Measurements from ENCODE around the gene ABLIM3. TPM values are rescaled to one million over a fixed set of nuclear protein-coding genes. Genes with fewer than 3 reads are reported as not detected.

Gene ABLIM3
- total and polyA plus RNA-seq, 2 experiments from 2014 or later, result 0.19 to 2.2 TPM

- Histone ChIP-seq H3K4me3 (no peak overlapping the region), H3K36me3 (ENCODE audit: insufficient read depth) (no peaks in the 10 kb centered on the region), H3K79me2 (replicated peaks; ENCODE audit: insufficient read depth) (no peaks in the 10 kb centered on the region), H2AFZ (no peak overlapping the region), H3K4me1 (ENCODE audit: insufficient read depth) (no peaks in the 10 kb centered on the region), H3F3A (replicated peaks; ENCODE audit: low read depth) (no peaks in the 10 kb centered on the region), H3K4me2 (no peak overlapping the region), H3K27ac (ENCODE audit: low read depth) (no peak overlapping the region), H3K27me3 (ENCODE audit: insufficient read depth) (no peaks in the 10 kb centered on the region), H4K20me1 (replicated peaks; ENCODE audit: insufficient read depth) (no peaks in the 10 kb centered on the region; the same call in 1 of the 2 replicates), H3K9me2 (ENCODE audit: insufficient read depth) (no peaks in the 10 kb centered on the region; the same call in 1 of the 2 replicates)
- H3K4me3 Mint-ChIP-seq, result no peak overlapping the region
- H3K36me3 Mint-ChIP-seq (ENCODE audit: low read depth), result no peaks in the 10 kb centered on the region
- peaks cover 9% of the 10 kb centered on the region for H3K27me3 Mint-ChIP-seq (ENCODE audit: insufficient read depth, low read depth, poor library complexity)
- TF ChIP-seq JUNB (IDR thresholded peaks at IDR 0.05; ENCODE audit: unreplicated experiment) (no peak), EZH2phosphoT487 (IDR thresholded peaks at IDR 0.05; ENCODE audit: unreplicated experiment) (no peak)
- ATAC-seq, result no peak
- H3K27ac Mint-ChIP-seq, result no peak overlapping the region
- DNase-seq (ENCODE audit: low spot score), result no peak
- peaks cover 6% of the 10 kb centered on the region; the same call in 2 of the 3 replicates for H3K4me1 Mint-ChIP-seq
- H3K9me3 Mint-ChIP-seq, result no peaks in the 10 kb centered on the region
Measured at GRCh38 chr5:149235841-149236240, 94.5 kb downstream of the ABLIM3 start.

GRCh38 chr5:149237662-149238061 is 96.4 kb downstream of the ABLIM3 start:
- no peaks in the 10 kb centered on the region for H3F3A ChIP-seq (replicated peaks; ENCODE audit: low read depth)
- H3K9me3 Mint-ChIP-seq, result no peaks in the 10 kb centered on the region; the same call in 2 of the 3 replicates
- H3K9me2 ChIP-seq (ENCODE audit: insufficient read depth), result no peaks in the 10 kb centered on the region; the same call in 1 of the 2 replicates
- H3K4me2 ChIP-seq, result no peak overlapping the region
- no peak overlapping the region for H3K27ac ChIP-seq (ENCODE audit: low read depth)
- H3K27ac Mint-ChIP-seq, result no peak overlapping the region
- H3K4me1 ChIP-seq (ENCODE audit: insufficient read depth), result no peaks in the 10 kb centered on the region
- H3K27me3 Mint-ChIP-seq (ENCODE audit: insufficient read depth, low read depth, poor library complexity), result peaks cover 9% of the 10 kb centered on the region
- no peaks in the 10 kb centered on the region for H3K36me3 ChIP-seq (ENCODE audit: insufficient read depth)
- no peaks in the 10 kb centered on the region for H3K79me2 ChIP-seq (replicated peaks; ENCODE audit: insufficient read depth)
- H3K4me3 Mint-ChIP-seq, result no peak overlapping the region
- H2AFZ ChIP-seq, result no peak overlapping the region
- TF ChIP-seq CTCF (conservative IDR thresholded peaks at IDR 0.05; ENCODE audit: low read depth in 2 of 2) (peak; percentile 56 to 67), EZH2 (IDR thresholded peaks at IDR 0.05; ENCODE audit: low read depth, unreplicated experiment) (no peak), ZNF331 (CRISPR knock-in tag; IDR thresholded peaks at IDR 0.05; ENCODE audit: low read depth) (no peak)
- no peaks in the 10 kb centered on the region for H3K4me1 Mint-ChIP-seq
- no peaks in the 10 kb centered on the region for H4K20me1 ChIP-seq (replicated peaks; ENCODE audit: insufficient read depth)
- no peaks in the 10 kb centered on the region for H3K27me3 ChIP-seq (ENCODE audit: insufficient read depth)
- DNase-seq (ENCODE audit: low spot score), result peak; percentile 57
- no peaks in the 10 kb centered on the region for H3K36me3 Mint-ChIP-seq (ENCODE audit: low read depth)
- ATAC-seq, result peak; percentile 85
- H3K4me3 ChIP-seq, result no peak overlapping the region

- no peaks in the 10 kb centered on the region for H3F3A ChIP-seq (replicated peaks; ENCODE audit: low read depth)
Measured at GRCh38 chr5:149238540-149238939, 97.2 kb downstream of the ABLIM3 start.

More at GRCh38 chr5:149238540-149238939, 97.2 kb downstream of the ABLIM3 start:
- no peak for DNase-seq (ENCODE audit: low spot score)
- Mint-ChIP-seq H3K9me3 (no peaks in the 10 kb centered on the region; the same call in 2 of the 3 replicates), H3K4me3 (no peak overlapping the region), H3K36me3 (ENCODE audit: low read depth) (no peaks in the 10 kb centered on the region), H3K4me1 (no peaks in the 10 kb centered on the region), H3K27ac (no peak overlapping the region), H3K27me3 (ENCODE audit: insufficient read depth, low read depth, poor library complexity) (peaks cover 9% of the 10 kb centered on the region)
- Histone ChIP-seq H3K36me3 (ENCODE audit: insufficient read depth) (no peaks in the 10 kb centered on the region), H3K4me3 (no peak overlapping the region), H2AFZ (no peak overlapping the region), H3K27me3 (ENCODE audit: insufficient read depth) (no peaks in the 10 kb centered on the region), H3K4me1 (ENCODE audit: insufficient read depth) (no peaks in the 10 kb centered on the region), H3K27ac (ENCODE audit: low read depth) (no peak overlapping the region), H3K4me2 (no peak overlapping the region), H3K9me2 (ENCODE audit: insufficient read depth) (no peaks in the 10 kb centered on the region; the same call in 1 of the 2 replicates), H4K20me1 (replicated peaks; ENCODE audit: insufficient read depth) (no peaks in the 10 kb centered on the region), H3K79me2 (replicated peaks; ENCODE audit: insufficient read depth) (no peaks in the 10 kb centered on the region)
- ATAC-seq, result peak; percentile 64
- no peak for TF ChIP-seq REST (IDR thresholded peaks at IDR 0.05; ENCODE audit: unreplicated experiment)
- peak in 1 of 2 experiments; percentile 43; a peak in 2 of 4 replicates for TF ChIP-seq CTCF (conservative IDR thresholded peaks at IDR 0.05; ENCODE audit: low read depth in 2 of 2)
- no peak for TF ChIP-seq EZH2 (IDR thresholded peaks at IDR 0.05; ENCODE audit: low read depth, unreplicated experiment)
- no peak for TF ChIP-seq ZNF114 (CRISPR knock-in tag; IDR thresholded peaks at IDR 0.05)

Data from GM23338 (cell line).